ENCODE data around the gene RIOK3.
A peak's percentile ranks its signal among the peaks of the same experiment; 100 is the strongest.
"Not testable (repeated sequence)": the region's sequence is repeated elsewhere in the genome, so short reads cannot be mapped to it uniquely, and the experiment has no call there.

RIOK3 gene

DNA sequence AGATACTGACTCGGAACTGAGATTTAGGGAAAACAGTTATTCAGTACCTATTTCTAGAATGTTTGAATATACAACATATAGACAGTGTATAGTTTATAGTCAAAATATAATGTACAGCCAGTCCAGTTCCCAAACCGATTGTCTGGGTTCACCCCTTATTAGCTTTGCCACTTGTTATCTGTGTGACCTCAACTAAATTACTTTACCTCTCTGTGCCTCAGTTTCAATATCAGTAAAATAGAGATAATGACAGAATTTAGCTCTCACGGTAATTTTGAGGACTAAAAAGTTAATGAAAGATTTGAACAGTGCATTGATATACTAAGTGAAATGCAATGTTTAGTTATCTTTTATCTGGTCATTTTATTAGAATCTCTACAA, 750 bp upstream of the RIOK3 start:
- no peak for DNase-seq

GRCh38 chr18:23453680-23454058, 582 bp downstream of the RIOK3 start:
- DNase-seq: no peak

DNA sequence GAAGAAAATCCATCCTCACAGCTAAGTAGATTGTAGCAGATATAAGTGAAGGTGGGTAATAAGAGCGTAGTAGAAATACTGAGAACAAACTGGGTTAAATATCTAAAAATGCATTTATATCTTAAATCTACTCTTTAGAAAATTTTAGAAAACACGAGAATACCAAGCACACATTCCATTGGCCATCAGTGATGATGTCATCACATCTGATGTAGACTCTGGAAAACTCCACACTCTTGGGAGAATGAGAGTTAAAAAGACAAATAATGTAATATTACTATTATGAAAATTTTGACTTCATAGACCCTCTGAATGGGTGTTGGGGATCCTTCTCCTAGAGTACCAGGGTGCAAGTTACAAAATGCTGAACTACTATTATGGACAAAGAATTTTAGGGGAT, 3.7 kb downstream of the RIOK3 start:
- DNase-seq: no peak

DNA sequence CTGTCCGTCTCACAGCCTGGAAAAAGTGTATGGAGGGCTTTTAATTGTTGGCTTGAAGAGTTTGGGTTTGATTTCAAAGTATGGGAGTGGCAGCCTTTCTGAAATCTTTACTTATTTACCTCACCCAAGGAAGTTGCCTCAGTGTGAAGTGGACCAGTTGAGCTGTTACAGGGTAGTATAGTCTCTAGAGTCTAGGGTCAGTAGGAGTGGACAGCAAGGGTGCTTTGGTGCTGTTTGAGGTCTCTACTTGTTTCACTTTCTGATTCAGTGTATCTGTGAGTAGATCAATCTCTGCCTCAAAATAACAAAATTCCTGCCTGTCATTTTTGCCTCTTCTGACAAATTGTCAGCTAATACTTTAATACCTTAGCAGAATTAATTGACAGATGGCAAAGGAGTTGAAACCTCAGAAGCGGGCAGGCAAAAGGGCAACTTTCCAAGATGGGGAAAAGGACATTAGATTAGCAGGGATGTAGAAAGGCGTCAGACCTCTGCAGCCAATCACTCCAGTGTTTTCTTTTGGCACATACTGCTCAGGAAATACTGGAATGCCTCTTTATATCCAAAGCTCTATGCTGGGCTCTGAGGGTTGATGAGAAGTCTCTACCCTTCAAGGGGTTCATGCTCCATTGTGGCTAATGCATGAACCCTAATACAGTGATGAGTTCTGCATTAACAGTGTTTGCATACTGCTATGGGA, 5.9 kb downstream of the RIOK3 start:
- no peak for DNase-seq

- DNase-seq: no peak
These were observed 6.4 kb downstream of the RIOK3 start for GRCh38 chr18:23459530-23459921.

DNA sequence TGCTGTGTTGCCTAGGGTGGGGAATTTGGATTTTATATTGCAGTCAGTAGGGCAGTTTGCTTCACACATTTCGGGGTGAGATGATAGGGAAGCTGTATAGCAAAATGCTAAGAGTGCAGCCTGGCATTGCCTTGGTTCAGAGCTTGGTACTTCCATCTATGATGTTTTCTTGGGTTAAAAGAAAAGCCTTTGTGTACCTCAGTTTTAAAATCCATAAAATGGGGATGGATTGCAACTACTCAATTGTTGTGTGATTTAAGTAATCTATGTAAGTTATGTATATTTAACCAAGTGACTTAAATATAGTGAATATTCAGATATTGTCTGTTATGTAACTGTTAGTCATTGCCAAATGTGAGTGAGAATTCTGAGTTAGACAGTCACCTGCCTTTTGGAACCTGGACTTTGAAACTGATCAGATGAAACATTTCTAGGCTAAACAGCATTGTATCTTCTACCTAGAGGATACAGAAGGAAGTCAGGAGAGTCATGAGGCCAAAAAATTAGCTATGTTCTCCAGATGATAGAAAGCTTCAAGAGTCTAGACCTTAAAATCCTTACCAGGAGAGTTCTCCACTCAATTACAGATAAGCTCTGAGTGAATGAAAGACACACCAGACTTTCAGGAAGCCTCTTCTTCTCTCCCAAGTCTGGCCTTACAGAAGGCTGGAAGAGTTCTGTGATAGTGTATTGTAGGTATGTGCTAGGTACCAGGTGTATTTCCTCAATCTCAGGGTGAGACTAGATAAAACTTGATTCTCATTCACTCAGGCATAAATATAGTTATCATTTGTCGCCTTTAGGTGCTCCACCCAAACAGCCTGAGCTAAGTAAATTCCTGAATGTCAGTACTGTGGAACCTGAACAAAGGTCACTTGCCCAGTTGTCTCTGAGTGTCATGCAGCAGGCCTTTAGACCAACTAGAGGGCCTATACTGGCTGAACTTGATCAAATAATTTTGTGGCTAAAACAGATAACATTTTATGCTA, 7.5 kb downstream of the RIOK3 start:
- DNase-seq: no peak

DNA sequence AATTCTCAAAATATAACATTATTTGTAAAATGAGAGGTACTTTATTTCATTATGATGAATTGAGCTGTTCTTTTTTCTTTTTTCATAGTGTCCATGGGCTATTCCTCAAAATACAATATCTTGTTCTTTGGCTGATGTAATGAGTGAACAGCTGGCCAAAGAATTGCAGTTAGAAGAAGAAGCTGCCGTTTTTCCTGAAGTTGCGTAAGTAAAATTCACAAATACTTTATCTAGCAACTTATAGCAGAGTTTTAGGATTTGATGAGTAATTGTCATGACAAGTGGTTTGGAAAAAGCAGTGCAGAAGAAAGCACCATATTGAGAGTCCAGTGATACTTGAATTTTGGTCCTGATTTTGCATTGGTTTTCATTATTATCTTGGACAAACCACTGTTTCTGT, 9.8 kb downstream of the RIOK3 start:
- no peak for DNase-seq

DNA sequence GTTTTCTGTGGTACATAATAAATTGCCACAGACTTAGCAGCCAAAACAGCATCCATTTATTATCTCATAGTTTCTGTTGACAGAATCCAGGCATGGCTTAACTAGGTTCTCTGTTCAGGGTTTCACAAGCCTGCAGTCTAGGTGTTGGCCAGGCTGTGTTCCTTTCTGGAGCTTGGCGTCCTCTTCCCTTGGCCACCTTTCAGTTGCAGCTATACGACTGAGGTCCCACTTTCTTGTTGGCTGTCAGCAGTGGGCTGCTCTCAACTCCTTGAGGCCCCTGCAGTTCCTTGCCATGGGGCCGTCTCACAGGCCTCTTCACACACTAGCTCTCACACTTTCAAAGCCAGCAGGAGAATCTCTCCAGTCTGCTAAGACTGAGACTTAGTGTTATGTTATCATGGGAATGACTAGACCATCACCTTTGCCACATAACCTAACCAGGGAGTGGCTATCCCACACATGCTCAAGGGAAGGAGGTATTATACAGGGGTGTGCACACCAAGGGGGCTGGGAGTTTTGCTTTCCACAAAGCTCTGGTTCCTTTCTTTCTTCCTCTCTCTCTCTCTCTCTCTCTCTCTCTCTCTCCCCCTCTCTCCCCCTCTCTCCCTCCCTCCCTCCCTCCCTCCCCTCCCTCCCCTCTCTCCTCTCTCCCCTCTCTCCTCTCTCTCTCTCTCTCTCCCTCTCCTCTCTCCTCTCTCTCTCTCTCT, 15.8 kb downstream of the RIOK3 start:
- DNase-seq: no peak

DNA sequence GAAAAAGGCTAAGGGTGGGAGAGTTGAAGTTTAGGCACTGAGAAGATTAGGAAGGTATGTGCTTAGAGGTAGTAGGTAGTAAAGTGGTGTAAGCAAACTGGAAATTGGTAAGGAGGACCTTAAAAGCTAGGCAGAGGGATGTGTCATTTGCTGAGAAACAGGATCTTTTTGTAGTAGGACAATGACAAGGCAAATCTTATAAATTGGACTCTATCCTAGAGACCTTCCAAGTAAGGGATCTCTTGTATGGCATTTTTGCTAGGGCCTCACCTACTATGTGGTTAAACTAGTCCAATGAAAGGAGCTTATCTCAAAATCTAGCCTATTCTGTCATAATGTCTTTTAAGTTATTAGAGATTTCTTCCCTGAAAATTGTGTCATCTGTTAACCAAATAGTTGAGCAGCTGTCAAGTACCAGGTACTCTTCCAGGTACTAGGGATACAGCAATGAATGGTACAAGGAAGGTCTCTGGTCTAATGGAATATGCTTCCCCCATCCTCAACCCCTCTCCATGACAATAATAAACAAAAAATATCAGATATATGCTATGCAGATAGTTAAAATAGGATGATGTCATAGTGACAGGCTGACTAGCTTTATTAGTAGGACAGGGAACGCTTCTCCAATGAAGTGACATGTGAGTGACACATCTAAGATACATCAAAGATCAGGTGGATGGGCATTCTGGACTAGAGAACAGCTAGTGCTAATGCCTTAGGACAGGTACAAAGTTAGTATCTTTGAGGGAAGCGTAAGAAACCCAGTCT, 17.7 kb downstream of the RIOK3 start:
- no peak for DNase-seq

DNA sequence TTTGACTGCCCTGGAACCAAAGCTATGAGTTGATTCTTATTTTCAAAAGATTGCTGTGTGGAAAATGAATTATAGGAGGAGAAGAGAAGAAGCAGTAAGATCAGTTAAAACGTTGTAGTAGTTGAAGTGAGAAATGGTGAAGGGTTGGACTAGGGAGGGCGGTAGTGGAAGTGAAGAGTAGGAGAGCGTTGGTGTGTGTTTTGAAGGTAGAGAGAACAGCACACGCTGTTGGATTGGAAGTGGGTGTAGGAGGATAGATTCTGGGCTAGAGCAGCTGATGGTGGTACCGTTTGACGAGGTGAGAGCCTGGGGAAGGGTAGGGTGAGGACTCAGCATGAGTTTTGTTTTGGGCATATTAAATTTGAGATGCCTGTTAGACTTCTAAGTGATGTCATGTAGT, 18.4 kb downstream of the RIOK3 start:
- DNase-seq: no peak

- DNase-seq: no peak
These were observed 26.9 kb downstream of the RIOK3 start for GRCh38 chr18:23479829-23480505.

- no peak for DNase-seq
These were observed 31.6 kb downstream of the RIOK3 start for GRCh38 chr18:23484561-23485182.

DNA sequence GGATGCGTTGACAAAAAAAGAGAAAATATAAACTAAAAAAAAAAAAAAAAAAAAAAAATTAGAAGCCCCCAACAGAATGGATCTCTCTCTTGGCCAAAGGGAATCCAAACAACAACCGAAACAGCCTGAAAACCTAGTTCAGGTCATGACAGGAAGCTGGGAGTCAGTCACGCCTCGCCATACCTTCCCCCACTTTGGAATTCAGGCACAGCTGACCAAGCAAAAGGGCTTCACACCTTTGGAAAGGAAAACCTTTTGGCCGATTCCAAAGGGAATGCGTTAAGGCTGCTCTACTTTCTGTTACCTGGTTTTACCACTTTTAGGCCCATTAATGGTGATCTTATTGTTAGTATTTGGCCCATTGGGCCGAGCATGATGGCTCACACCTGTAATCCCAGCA, 32.3 kb downstream of the RIOK3 start:
- DNase-seq: no peak

DNA sequence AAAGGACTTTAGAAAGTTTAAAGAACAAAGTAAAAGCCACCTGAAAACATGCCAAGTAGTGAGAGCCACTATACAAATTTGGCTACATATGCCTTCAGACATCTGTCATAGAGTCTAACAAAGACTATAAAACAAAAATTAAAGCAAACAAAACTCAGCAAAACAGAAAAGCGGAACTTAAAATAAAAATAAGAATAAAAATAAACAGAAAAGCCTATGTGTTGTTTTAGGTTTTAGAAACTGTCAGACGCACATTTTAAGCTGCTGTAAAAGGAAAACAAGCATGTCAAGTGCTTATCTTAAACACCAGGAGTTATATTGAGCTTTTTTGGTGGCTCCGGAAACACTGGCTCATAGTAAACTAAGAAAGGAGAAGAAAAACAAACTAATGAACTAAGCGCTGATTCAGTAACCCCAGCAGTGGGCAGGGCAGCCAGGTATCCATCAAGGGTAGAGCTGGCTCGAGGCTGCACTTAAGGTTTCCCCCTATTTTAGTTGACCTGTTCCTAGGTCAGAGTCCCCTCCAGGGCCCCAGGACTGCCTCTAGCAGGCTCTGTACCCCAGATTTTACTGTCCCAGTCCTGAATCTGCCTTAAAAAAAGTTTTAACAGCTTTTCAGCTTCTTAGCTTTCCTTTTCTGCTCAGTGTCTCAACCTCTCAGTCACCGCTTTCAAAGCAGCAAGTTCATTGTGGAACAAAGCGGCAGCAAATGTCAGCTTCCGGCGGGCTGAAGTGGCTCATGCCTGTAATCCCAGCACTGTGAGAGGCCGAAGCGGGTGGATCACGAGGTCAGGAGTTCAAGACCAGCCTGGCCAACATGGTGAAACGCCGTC, 34.9 kb downstream of the RIOK3 start:
- peak; percentile 63 for DNase-seq

GRCh38 chr18:23489586-23489985, 36.5 kb downstream of the RIOK3 start:
- DNase-seq: not testable (repeated sequence)

- no peak for DNase-seq
These were observed 40.6 kb downstream of the RIOK3 start for GRCh38 chr18:23493654-23494053.

GRCh38 chr18:23494992-23495391, 41.9 kb downstream of the RIOK3 start:
- no peak for DNase-seq

- no peak for DNase-seq
These were observed 42.8 kb downstream of the RIOK3 start for GRCh38 chr18:23495723-23496440.

- no peak for DNase-seq
These were observed 45.0 kb downstream of the RIOK3 start for GRCh38 chr18:23498117-23498516.

DNA sequence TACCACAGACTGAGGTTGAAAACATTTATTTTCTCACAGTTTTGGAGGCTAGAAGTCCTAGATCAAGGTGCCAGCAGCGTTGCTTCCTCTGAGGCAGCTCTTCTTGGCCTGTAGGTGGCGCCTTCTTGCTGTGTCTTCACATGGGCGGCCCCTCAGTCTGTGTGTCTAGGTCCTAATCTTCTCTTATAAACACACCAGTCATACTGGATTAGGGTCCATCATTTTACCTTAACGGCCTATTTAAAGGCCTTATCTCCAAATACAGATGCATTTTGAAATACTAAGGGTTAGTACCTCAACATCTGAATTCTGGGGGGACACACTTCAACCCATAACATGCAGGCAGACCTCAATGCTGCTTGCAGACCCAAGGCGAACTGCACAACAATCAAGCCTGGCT, 45.8 kb downstream of the RIOK3 start:
- DNase-seq: peak; percentile 72
